ENCODE data around the gene PHAX.
"Not testable (repeated sequence)": the region's sequence is repeated elsewhere in the genome, so short reads cannot be mapped to it uniquely, and the experiment has no call there.

Gene PHAX

GRCh38 chr5:126603402-126603991, 2.8 kb downstream of the PHAX start:
- no peak overlapping the region for H3K4me3 ChIP-seq (ENCODE audit: insufficient read depth, low read depth, low read length)
- peaks cover 21% of the 10 kb centered on the region for H3K36me3 ChIP-seq (ENCODE audit: control insufficient read depth, insufficient read depth, low read length)
- peaks cover 5% of the 10 kb centered on the region for H3K4me1 ChIP-seq (ENCODE audit: control insufficient read depth, insufficient read depth, low read length)
- no peaks in the 10 kb centered on the region for H3K27me3 ChIP-seq (ENCODE audit: control insufficient read depth, insufficient read depth, low read length, poor library complexity, severe bottlenecking)
- 94 to 96% methylated on average over 4 to 6 of the region's 6 CpGs for WGBS, 2 experiments
- H3K9me3 ChIP-seq (ENCODE audit: control insufficient read depth, low read length) = no peaks in the 10 kb centered on the region
- H3K27ac ChIP-seq (ENCODE audit: insufficient read depth, low read depth, low read length, poor library complexity, severe bottlenecking) = no peak overlapping the region

DNA sequence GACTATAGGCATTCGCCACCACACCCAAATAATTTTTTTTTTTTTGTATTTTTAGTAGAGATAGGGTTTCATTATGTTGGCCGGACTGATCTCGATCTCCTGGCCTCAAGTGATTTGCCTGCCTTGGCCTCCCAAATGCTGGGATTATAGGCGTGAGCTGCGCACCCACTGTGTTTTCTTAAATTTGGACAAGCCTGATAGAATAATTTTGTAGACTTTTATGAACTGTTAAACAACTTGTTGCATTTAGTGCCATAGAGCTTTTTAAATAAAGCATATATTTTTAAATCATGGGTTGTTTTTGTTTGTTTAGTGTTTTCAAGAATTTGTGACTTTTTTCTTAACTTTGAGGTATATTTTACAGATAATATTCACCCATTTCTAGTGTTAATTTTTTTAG, 4.8 kb downstream of the PHAX start:
- 95 to 96% methylated on average over 4 to 5 of the region's 5 CpGs for WGBS, 2 experiments
- Histone ChIP-seq H3K4me1 (ENCODE audit: control insufficient read depth, insufficient read depth, low read length) (peaks cover 5% of the 10 kb centered on the region), H3K36me3 (ENCODE audit: control insufficient read depth, insufficient read depth, low read length) (peaks cover 26% of the 10 kb centered on the region), H3K27me3 (ENCODE audit: control insufficient read depth, insufficient read depth, low read length, poor library complexity, severe bottlenecking) (no peaks in the 10 kb centered on the region), H3K9me3 (ENCODE audit: control insufficient read depth, low read length) (no peaks in the 10 kb centered on the region), H3K27ac (ENCODE audit: insufficient read depth, low read depth, low read length, poor library complexity, severe bottlenecking) (no peak overlapping the region), H3K4me3 (ENCODE audit: insufficient read depth, low read depth, low read length) (no peak overlapping the region)

DNA sequence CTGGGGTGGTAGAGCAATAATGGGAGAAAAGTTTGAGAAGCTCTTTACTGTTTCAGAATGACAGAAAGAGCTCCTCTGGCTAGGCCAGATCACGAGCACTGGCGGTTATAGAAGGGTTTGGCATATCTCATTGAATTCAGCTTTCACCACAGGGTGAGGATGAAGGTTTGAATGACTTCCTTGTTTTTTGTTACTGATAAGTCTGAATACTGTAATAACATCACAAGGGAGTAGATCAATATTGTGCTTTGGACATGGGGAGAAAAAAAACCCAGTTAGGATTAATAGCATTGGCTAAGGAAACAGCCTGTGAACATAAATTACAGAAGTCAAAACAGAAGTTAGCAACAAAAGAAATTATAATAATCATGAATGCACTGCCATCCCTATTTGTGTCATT, 9.4 kb downstream of the PHAX start:
- H3K27ac ChIP-seq (ENCODE audit: insufficient read depth, low read depth, low read length, poor library complexity, severe bottlenecking) = no peak overlapping the region
- no peak overlapping the region for H3K4me3 ChIP-seq (ENCODE audit: insufficient read depth, low read depth, low read length)
- H3K9me3 ChIP-seq (ENCODE audit: control insufficient read depth, low read length) = no peaks in the 10 kb centered on the region
- H3K36me3 ChIP-seq (ENCODE audit: control insufficient read depth, insufficient read depth, low read length) = peaks cover 20% of the 10 kb centered on the region
- no peaks in the 10 kb centered on the region for H3K27me3 ChIP-seq (ENCODE audit: control insufficient read depth, insufficient read depth, low read length, poor library complexity, severe bottlenecking)
- H3K4me1 ChIP-seq (ENCODE audit: control insufficient read depth, insufficient read depth, low read length) = no peaks in the 10 kb centered on the region
- WGBS, 2 experiments = 94 to 96% methylated on average over 2 of the region's 2 CpGs

- Histone ChIP-seq H3K27ac (ENCODE audit: insufficient read depth, low read depth, low read length, poor library complexity, severe bottlenecking) (no peak overlapping the region), H3K4me3 (ENCODE audit: insufficient read depth, low read depth, low read length) (no peak overlapping the region), H3K27me3 (ENCODE audit: control insufficient read depth, insufficient read depth, low read length, poor library complexity, severe bottlenecking) (no peaks in the 10 kb centered on the region), H3K4me1 (ENCODE audit: control insufficient read depth, insufficient read depth, low read length) (no peaks in the 10 kb centered on the region), H3K9me3 (ENCODE audit: control insufficient read depth, low read length) (no peaks in the 10 kb centered on the region), H3K36me3 (ENCODE audit: control insufficient read depth, insufficient read depth, low read length) (peaks cover 17% of the 10 kb centered on the region)
- WGBS, 2 experiments = 97% methylated on average over 6 of the region's 6 CpGs
Observed at GRCh38 chr5:126610616-126611015, 9.9 kb downstream of the PHAX start.

DNA sequence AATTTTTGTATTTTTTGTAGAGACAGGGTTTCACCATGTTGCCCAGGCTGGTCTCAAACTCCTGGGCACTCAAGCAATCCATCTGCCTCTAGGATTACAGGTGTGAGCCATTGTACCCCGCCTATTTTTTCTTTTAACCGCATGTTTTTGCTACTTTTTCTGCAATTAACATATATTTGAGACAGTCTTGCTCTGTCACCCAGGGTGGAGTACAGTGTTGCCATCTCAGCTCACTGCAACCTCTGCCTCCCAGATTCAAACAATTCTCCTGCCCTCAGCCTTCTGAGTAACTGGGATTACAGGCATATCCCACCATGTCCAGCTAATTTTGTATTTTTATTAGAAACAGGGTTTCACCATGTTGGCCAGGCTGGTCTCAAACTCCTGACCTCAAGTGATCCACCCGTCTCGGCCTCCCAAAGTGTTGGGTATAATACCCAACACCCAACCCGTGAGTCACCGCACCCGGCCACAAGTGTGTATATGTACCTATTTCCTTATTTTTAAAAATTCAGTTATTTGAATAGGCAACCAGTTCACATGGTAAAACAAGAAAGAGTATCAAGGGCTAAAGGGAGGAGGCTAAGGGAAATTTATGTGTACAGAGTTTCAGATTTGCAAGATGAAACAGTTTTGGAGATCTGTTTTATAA, 13.3 kb downstream of the PHAX start:
- WGBS, 2 experiments = 95 to 98% methylated on average over 7 of the region's 7 CpGs
- Histone ChIP-seq H3K27ac (ENCODE audit: insufficient read depth, low read depth, low read length, poor library complexity, severe bottlenecking) (no peak overlapping the region), H3K4me3 (ENCODE audit: insufficient read depth, low read depth, low read length) (no peak overlapping the region), H3K27me3 (ENCODE audit: control insufficient read depth, insufficient read depth, low read length, poor library complexity, severe bottlenecking) (no peaks in the 10 kb centered on the region), H3K9me3 (ENCODE audit: control insufficient read depth, low read length) (no peaks in the 10 kb centered on the region), H3K4me1 (ENCODE audit: control insufficient read depth, insufficient read depth, low read length) (no peaks in the 10 kb centered on the region), H3K36me3 (ENCODE audit: control insufficient read depth, insufficient read depth, low read length) (peaks cover 15% of the 10 kb centered on the region)

GRCh38 chr5:126615286-126615685, 14.5 kb downstream of the PHAX start:
- Histone ChIP-seq H3K27ac (ENCODE audit: insufficient read depth, low read depth, low read length, poor library complexity, severe bottlenecking) (no peak overlapping the region), H3K4me3 (ENCODE audit: insufficient read depth, low read depth, low read length) (no peak overlapping the region), H3K4me1 (ENCODE audit: control insufficient read depth, insufficient read depth, low read length) (no peaks in the 10 kb centered on the region), H3K27me3 (ENCODE audit: control insufficient read depth, insufficient read depth, low read length, poor library complexity, severe bottlenecking) (no peaks in the 10 kb centered on the region), H3K36me3 (ENCODE audit: control insufficient read depth, insufficient read depth, low read length) (peaks cover 15% of the 10 kb centered on the region), H3K9me3 (ENCODE audit: control insufficient read depth, low read length) (no peaks in the 10 kb centered on the region)
- 87 to 93% methylated on average over 4 of the region's 4 CpGs for WGBS, 2 experiments

DNA sequence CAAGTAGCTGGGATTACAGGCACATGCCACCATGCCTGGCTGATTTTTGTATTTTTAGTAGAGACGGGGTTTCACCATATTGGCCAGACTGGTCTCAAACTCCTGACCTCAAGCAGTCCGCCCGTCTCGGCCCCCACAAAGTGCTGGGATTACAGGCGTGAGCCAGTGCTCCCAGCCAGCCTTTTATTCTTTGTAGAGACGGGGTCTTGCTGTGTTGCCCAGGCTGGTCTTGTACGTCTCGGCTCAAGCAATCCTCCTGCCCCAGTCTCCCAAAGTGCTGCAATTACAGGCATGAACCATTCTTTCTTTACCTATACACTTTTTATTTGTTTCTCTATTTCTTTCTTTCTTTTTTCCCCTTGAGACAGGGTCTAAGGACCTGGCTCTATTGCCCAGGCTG, 16.9 kb downstream of the PHAX start:
- WGBS, 2 experiments = 89 to 93% methylated on average over 8 of the region's 8 CpGs
- H3K4me3 ChIP-seq (ENCODE audit: insufficient read depth, low read depth, low read length); H3K9me3 ChIP-seq (ENCODE audit: control insufficient read depth, low read length); H3K27ac ChIP-seq (ENCODE audit: insufficient read depth, low read depth, low read length, poor library complexity, severe bottlenecking); H3K4me1 ChIP-seq (ENCODE audit: control insufficient read depth, insufficient read depth, low read length); H3K27me3 ChIP-seq (ENCODE audit: control insufficient read depth, insufficient read depth, low read length, poor library complexity, severe bottlenecking): not testable (repeated sequence)
- H3K36me3 ChIP-seq (ENCODE audit: control insufficient read depth, insufficient read depth, low read length) = peaks cover 11% of the 10 kb centered on the region

DNA sequence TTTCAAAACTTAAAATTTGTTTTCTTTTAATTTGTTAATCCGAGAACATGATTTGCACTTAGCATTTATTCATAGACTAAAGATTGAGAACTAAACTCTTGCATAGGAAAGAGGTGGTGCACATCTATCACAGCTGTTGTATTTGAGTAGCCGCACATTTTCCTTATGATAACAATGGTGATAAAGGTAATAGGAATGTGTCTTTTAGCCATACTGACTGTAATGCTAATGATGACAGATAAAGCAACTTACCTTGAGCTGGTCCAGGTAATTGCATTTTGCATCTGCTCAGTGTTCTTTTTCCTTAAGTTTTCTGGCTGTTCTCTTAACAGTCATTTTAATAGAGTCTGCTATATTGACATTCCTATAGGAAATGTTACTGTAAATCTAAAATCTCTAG, 19.0 kb downstream of the PHAX start:
- H3K9me3 ChIP-seq (ENCODE audit: control insufficient read depth, low read length) = no peaks in the 10 kb centered on the region
- H3K4me3 ChIP-seq (ENCODE audit: insufficient read depth, low read depth, low read length) = no peak overlapping the region
- no peak overlapping the region for H3K27ac ChIP-seq (ENCODE audit: insufficient read depth, low read depth, low read length, poor library complexity, severe bottlenecking)
- H3K36me3 ChIP-seq (ENCODE audit: control insufficient read depth, insufficient read depth, low read length) = peaks cover 13% of the 10 kb centered on the region
- H3K27me3 ChIP-seq (ENCODE audit: control insufficient read depth, insufficient read depth, low read length, poor library complexity, severe bottlenecking) = no peaks in the 10 kb centered on the region
- H3K4me1 ChIP-seq (ENCODE audit: control insufficient read depth, insufficient read depth, low read length) = no peaks in the 10 kb centered on the region
- WGBS, 2 experiments = 88 to 100% methylated on average over 1 to 2 of the region's 2 CpGs

DNA sequence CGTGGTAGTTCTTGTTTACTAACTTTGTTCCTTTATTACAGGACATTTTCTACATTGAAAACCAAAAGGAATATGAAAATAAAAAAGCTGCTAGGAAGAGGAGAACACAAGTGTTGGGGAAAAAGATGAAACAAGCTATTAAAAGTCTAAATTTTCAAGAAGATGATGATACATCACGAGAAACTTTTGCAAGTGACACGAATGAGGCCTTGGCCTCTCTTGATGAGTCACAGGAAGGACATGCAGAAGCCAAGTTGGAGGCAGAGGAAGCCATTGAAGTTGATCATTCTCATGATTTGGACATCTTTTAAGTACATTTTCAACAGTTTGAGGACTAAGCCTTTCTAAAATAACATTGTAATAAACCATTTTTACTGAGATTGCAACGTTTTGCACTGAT, 23.8 kb downstream of the PHAX start:
- Histone ChIP-seq H3K9me3 (ENCODE audit: control insufficient read depth, low read length) (no peaks in the 10 kb centered on the region), H3K36me3 (ENCODE audit: control insufficient read depth, insufficient read depth, low read length) (peaks cover 7% of the 10 kb centered on the region), H3K4me3 (ENCODE audit: insufficient read depth, low read depth, low read length) (no peak overlapping the region), H3K27ac (ENCODE audit: insufficient read depth, low read depth, low read length, poor library complexity, severe bottlenecking) (no peak overlapping the region), H3K27me3 (ENCODE audit: control insufficient read depth, insufficient read depth, low read length, poor library complexity, severe bottlenecking) (no peaks in the 10 kb centered on the region), H3K4me1 (ENCODE audit: control insufficient read depth, insufficient read depth, low read length) (no peaks in the 10 kb centered on the region)
- 90 to 91% methylated on average over 3 to 4 of the region's 4 CpGs for WGBS, 2 experiments

DNA sequence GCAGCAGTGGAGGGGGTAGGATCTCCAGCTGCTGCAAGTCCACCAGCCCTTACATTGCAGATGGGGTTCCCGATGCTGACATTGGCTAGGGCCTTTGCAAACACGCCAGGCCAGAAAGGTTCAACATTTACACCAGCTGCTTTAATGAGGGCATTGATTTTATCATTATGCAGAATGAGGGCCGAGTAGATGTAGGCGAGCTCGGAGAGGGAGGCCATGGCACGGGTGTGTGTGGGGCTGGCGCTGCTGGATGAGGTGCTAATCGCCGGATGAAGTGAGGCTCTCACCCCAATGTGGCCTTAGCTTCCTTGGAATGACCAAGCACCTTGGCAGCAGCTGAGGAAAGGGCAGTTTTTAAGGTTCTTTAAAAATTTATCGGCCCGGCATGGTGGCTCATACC, 27.4 kb downstream of the PHAX start:
- Histone ChIP-seq H3K36me3 (ENCODE audit: control insufficient read depth, insufficient read depth, low read length) (peaks cover 4% of the 10 kb centered on the region), H3K4me3 (ENCODE audit: insufficient read depth, low read depth, low read length) (no peak overlapping the region), H3K9me3 (ENCODE audit: control insufficient read depth, low read length) (no peaks in the 10 kb centered on the region), H3K27me3 (ENCODE audit: control insufficient read depth, insufficient read depth, low read length, poor library complexity, severe bottlenecking) (no peaks in the 10 kb centered on the region), H3K4me1 (ENCODE audit: control insufficient read depth, insufficient read depth, low read length) (no peaks in the 10 kb centered on the region), H3K27ac (ENCODE audit: insufficient read depth, low read depth, low read length, poor library complexity, severe bottlenecking) (no peak overlapping the region)
- WGBS, 2 experiments = 94 to 96% methylated on average over 11 of the region's 11 CpGs
